Nephron progenitor cell (in vitro differentiated cells): ENCODE measurements around the gene CNTLN.

Source experiments
- DNase-seq: peaks from one replicate; pipeline ENCODE4 v3.0.0; 2021
- H3K27ac Mint-ChIP-seq: 2 replicates; pipeline ENCODE4 v1.8.0; 2021; ENCODE audit warnings: mild to moderate bottlenecking, moderate library complexity, mixed read lengths
- H3K27me3 Mint-ChIP-seq: 2 replicates; pipeline ENCODE4 v1.8.0; 2021; ENCODE audit warnings: mild to moderate bottlenecking, low read depth, mixed read lengths; ENCODE audit not compliant: poor library complexity
- H3K36me3 Mint-ChIP-seq: 2 replicates; pipeline ENCODE4 v1.8.0; 2021; ENCODE audit warnings: low read depth, mixed read lengths
- H3K4me1 Mint-ChIP-seq: 2 replicates; pipeline ENCODE4 v1.8.0; 2021; ENCODE audit warnings: mixed read lengths
- H3K4me3 Mint-ChIP-seq: 2 replicates; pipeline ENCODE4 v1.8.0; 2021; ENCODE audit warnings: mild to moderate bottlenecking, moderate library complexity, mixed read lengths
- H3K9me3 Mint-ChIP-seq: 2 replicates; pipeline ENCODE4 v1.8.0; 2021; ENCODE audit warnings: mild to moderate bottlenecking, moderate library complexity, mixed read lengths
- CTCF ChIP-seq: fragments of 200-600 bp; sonication (generic); IDR thresholded peaks from 2 replicates; pipeline ENCODE4 v1.5.0; 2021; ENCODE audit warnings: antibody characterized with exemption

Gene CNTLN

GRCh38 chr9:17137566-17137965 is 2.7 kb downstream of the CNTLN start:
- TF ChIP-seq CTCF: no peak
- Mint-ChIP-seq H3K27ac (no peak overlapping the region), H3K27me3 (peaks cover 2% of the 10 kb centered on the region), H3K4me1 (peaks cover 21% of the 10 kb centered on the region), H3K9me3 (peaks cover 3% of the 10 kb centered on the region), H3K36me3 (peaks cover 34% of the 10 kb centered on the region), H3K4me3 (no peak overlapping the region)
- no peak for DNase-seq

- H3K4me1 Mint-ChIP-seq: peaks cover 21% of the 10 kb centered on the region
- H3K27me3 Mint-ChIP-seq: peaks cover 2% of the 10 kb centered on the region
- H3K36me3 Mint-ChIP-seq: peaks cover 34% of the 10 kb centered on the region
- no peak for TF ChIP-seq CTCF
- no peak overlapping the region for H3K4me3 Mint-ChIP-seq
- DNase-seq: no peak
- peaks cover 3% of the 10 kb centered on the region for H3K9me3 Mint-ChIP-seq
- H3K27ac Mint-ChIP-seq: no peak overlapping the region
Observed at GRCh38 chr9:17138503-17138902, 3.7 kb downstream of the CNTLN start.

- Mint-ChIP-seq H3K9me3 (peaks cover 7% of the 10 kb centered on the region), H3K4me3 (no peak overlapping the region), H3K27me3 (peaks cover 2% of the 10 kb centered on the region), H3K4me1 (peaks cover 12% of the 10 kb centered on the region), H3K36me3 (peaks cover 48% of the 10 kb centered on the region), H3K27ac (no peak overlapping the region)
- DNase-seq: no peak
- TF ChIP-seq CTCF: no peak
Observed at GRCh38 chr9:17140418-17140817, 5.6 kb downstream of the CNTLN start.

GRCh38 chr9:17148324-17148723 is 13.5 kb downstream of the CNTLN start:
- H3K27me3 Mint-ChIP-seq: no peaks in the 10 kb centered on the region
- no peaks in the 10 kb centered on the region for H3K4me1 Mint-ChIP-seq
- H3K27ac Mint-ChIP-seq: no peak overlapping the region
- H3K9me3 Mint-ChIP-seq: peaks cover 60% of the 10 kb centered on the region
- H3K36me3 Mint-ChIP-seq: peaks cover 92% of the 10 kb centered on the region
- no peak for DNase-seq
- H3K4me3 Mint-ChIP-seq: no peak overlapping the region
- no peak for TF ChIP-seq CTCF

- Mint-ChIP-seq H3K4me3 (no peak overlapping the region), H3K27ac (no peak overlapping the region), H3K36me3 (peaks cover 54% of the 10 kb centered on the region), H3K4me1 (peaks cover 11% of the 10 kb centered on the region), H3K27me3 (no peaks in the 10 kb centered on the region), H3K9me3 (peaks cover 11% of the 10 kb centered on the region)
- TF ChIP-seq CTCF: no peak
- DNase-seq: no peak
Observed at GRCh38 chr9:17159469-17159868, 24.6 kb downstream of the CNTLN start.

GRCh38 chr9:17160327-17160726 is 25.5 kb downstream of the CNTLN start:
- Mint-ChIP-seq H3K4me3 (no peak overlapping the region), H3K9me3 (peaks cover 4% of the 10 kb centered on the region), H3K27ac (no peak overlapping the region), H3K27me3 (no peaks in the 10 kb centered on the region), H3K36me3 (peaks cover 45% of the 10 kb centered on the region), H3K4me1 (peaks cover 6% of the 10 kb centered on the region)
- no peak for TF ChIP-seq CTCF
- DNase-seq: no peak
